HG03354 (cell line): Measurements from ENCODE around the gene SGSM1.
"Not testable (repeated sequence)": the region's sequence is repeated elsewhere in the genome, so short reads cannot be mapped to it uniquely, and the experiment has no call there.

Source experiments
- ATAC-seq: cut with Tn5 transposase; IDR thresholded peaks from one replicate; pipeline ENCODE4 v1.9.1; 2021; ENCODE audit warnings: mild to moderate bottlenecking; ENCODE audit not compliant: unreplicated experiment, poor library complexity, severe bottlenecking

SGSM1 gene

GRCh38 chr22:24831687-24832086 is 25.7 kb downstream of the SGSM1 start:
- no peak for ATAC-seq

- ATAC-seq: no peak
Observed at GRCh38 chr22:24833881-24834495, 28.0 kb downstream of the SGSM1 start.

- no peak for ATAC-seq
Observed at GRCh38 chr22:24834845-24835570, 29.0 kb downstream of the SGSM1 start.

GRCh38 chr22:24836282-24836681 is 30.3 kb downstream of the SGSM1 start:
- ATAC-seq: no peak

- ATAC-seq: not testable (repeated sequence)
Observed at GRCh38 chr22:24837517-24837916, 31.5 kb downstream of the SGSM1 start.

- ATAC-seq: no peak
Observed at GRCh38 chr22:24841261-24841660, 35.2 kb downstream of the SGSM1 start.

GRCh38 chr22:24843048-24843447 is 37.0 kb downstream of the SGSM1 start:
- ATAC-seq: no peak

- no peak for ATAC-seq
Observed at GRCh38 chr22:24845041-24845898, 39.3 kb downstream of the SGSM1 start.

GRCh38 chr22:24847490-24847889 is 41.5 kb downstream of the SGSM1 start:
- ATAC-seq: no peak

- ATAC-seq: no peak
Observed at GRCh38 chr22:24848559-24849168, 42.7 kb downstream of the SGSM1 start.

GRCh38 chr22:24855794-24856193 is 49.8 kb downstream of the SGSM1 start:
- ATAC-seq: no peak

GRCh38 chr22:24857576-24857975 is 51.6 kb downstream of the SGSM1 start:
- no peak for ATAC-seq

GRCh38 chr22:24859587-24859986 is 53.6 kb downstream of the SGSM1 start:
- no peak for ATAC-seq

- no peak for ATAC-seq
Observed at GRCh38 chr22:24865508-24865907, 59.5 kb downstream of the SGSM1 start.

GRCh38 chr22:24867323-24868022 is 61.5 kb downstream of the SGSM1 start:
- no peak for ATAC-seq

- no peak for ATAC-seq
Observed at GRCh38 chr22:24868979-24869378, 63.0 kb downstream of the SGSM1 start.

- ATAC-seq: no peak
Observed at GRCh38 chr22:24871611-24872205, 65.7 kb downstream of the SGSM1 start.

- no peak for ATAC-seq
Observed at GRCh38 chr22:24873226-24873625, 67.2 kb downstream of the SGSM1 start.

GRCh38 chr22:24875862-24876506 is 70.0 kb downstream of the SGSM1 start:
- no peak for ATAC-seq
